HEK293 (cell line): ENCODE results near the gene BCL6.

ENCODE experiments used
- CTCF ChIA-PET: fragments of 350-600 bp; formaldehyde crosslinking; extraction: SDS; loops from one replicate; lab custom pipeline; 2021; ENCODE audit warnings: antibody characterized with exemption; lab: Yijun Ruan, JAX
- POLR2A ChIA-PET: fragments of 300-600 bp; formaldehyde crosslinking; extraction: SDS; loops from one replicate; lab custom pipeline; 2020; ENCODE audit warnings: antibody characterized with exemption, inconsistent platforms; lab: Yijun Ruan, JAX
- H3K27ac ChIP-seq: fragments of 200-500 bp; sonication (Bioruptor generic); 2 replicates; pipeline ENCODE4 v1.5.1; 2014; ENCODE audit warnings: low read depth, low read length, control low read depth, inconsistent platforms; ENCODE audit errors: extremely low read depth
- H3K36me3 ChIP-seq, 2 experiments: fragments of 200-500 bp in 1 of 2; sonication (Bioruptor generic) in 1 of 2; 1 replicate in 1 of 2; 2 replicates in 1 of 2; pipeline ENCODE4 v1.5.1; 2014 to 2017; ENCODE audit warnings: inconsistent platforms in 2 of 2, low read length in 2 of 2; ENCODE audit not compliant: control insufficient read depth in 2 of 2, insufficient read depth in 1 of 2
- H3K4me1 ChIP-seq: fragments of 200-500 bp; sonication (Bioruptor generic); 2 replicates; pipeline ENCODE4 v1.5.1; 2014; ENCODE audit warnings: mild to moderate bottlenecking, low read length, inconsistent platforms; ENCODE audit not compliant: control insufficient read depth, insufficient read depth
- H3K4me3 ChIP-seq: 2 replicates; pipeline ENCODE4 v1.5.1; 2011; ENCODE audit warnings: low read depth, mild to moderate bottlenecking, control low read depth, low read length, moderate library complexity
- H3K9me3 ChIP-seq: fragments of 200-500 bp; sonication (Bioruptor generic); 2 replicates; pipeline ENCODE4 v1.5.1; 2014; ENCODE audit warnings: low read depth, low read length, inconsistent platforms; ENCODE audit not compliant: control insufficient read depth, insufficient read depth
- BCL11B ChIP-seq: fragments of 450-650 bp; formaldehyde crosslinking; IDR thresholded peaks from 2 replicates; pipeline ENCODE4 v1.5.1; 2016; ENCODE audit warnings: low read depth, missing biosample characterization, missing genetic modification characterization
- EGR2 ChIP-seq: fragments of 450-650 bp; formaldehyde crosslinking; IDR thresholded peaks from 2 replicates; pipeline ENCODE4 v1.5.1; 2016; ENCODE audit warnings: low read depth, missing biosample characterization, missing genetic modification characterization
- GLIS1 ChIP-seq: fragments of 450-650 bp; formaldehyde crosslinking; IDR thresholded peaks from 2 replicates; pipeline ENCODE4 v1.5.1; 2016; ENCODE audit warnings: missing biosample characterization, missing genetic modification characterization
- HOXA7 ChIP-seq: sonication (generic); formaldehyde crosslinking; IDR thresholded peaks from 2 replicates; pipeline ENCODE4 v1.8.1; 2022; ENCODE audit warnings: missing genetic modification reagents, borderline replicate concordance
- INSM2 ChIP-seq: fragments of 450-650 bp; formaldehyde crosslinking; IDR thresholded peaks from 2 replicates; pipeline ENCODE4 v1.5.1; 2016; ENCODE audit warnings: missing biosample characterization, missing genetic modification characterization
- KLF7 ChIP-seq: fragments of 450-650 bp; formaldehyde crosslinking; IDR thresholded peaks from 2 replicates; pipeline ENCODE4 v1.5.1; 2016; ENCODE audit warnings: missing biosample characterization, missing genetic modification characterization, borderline replicate concordance
- MEIS1 ChIP-seq: sonication (generic); formaldehyde crosslinking; IDR thresholded peaks from 2 replicates; pipeline ENCODE4 v1.8.1; 2022; ENCODE audit warnings: missing genetic modification reagents, mild to moderate bottlenecking, borderline replicate concordance
- MZF1 ChIP-seq: fragments of 450-650 bp; formaldehyde crosslinking; IDR thresholded peaks from 2 replicates; pipeline ENCODE4 v1.5.1; 2017; ENCODE audit warnings: missing biosample characterization, missing genetic modification characterization, borderline replicate concordance
- SCRT2 ChIP-seq: fragments of 450-650 bp; formaldehyde crosslinking; IDR thresholded peaks from 2 replicates; pipeline ENCODE4 v1.5.1; 2016; ENCODE audit warnings: missing biosample characterization, missing genetic modification characterization
- SP2 ChIP-seq: fragments of 450-650 bp; formaldehyde crosslinking; IDR thresholded peaks from 2 replicates; pipeline ENCODE4 v1.5.1; 2016; ENCODE audit warnings: missing biosample characterization, missing genetic modification characterization
- TCF7L2 ChIP-seq: IDR thresholded peaks from 2 replicates; pipeline ENCODE4 v1.6.1; 2011; ENCODE audit warnings: low read depth, mild to moderate bottlenecking, inconsistent platforms, low read length, moderate library complexity, borderline replicate concordance
- ZFHX2 ChIP-seq: fragments of 450-650 bp; formaldehyde crosslinking; conservative IDR thresholded peaks from 2 replicates; pipeline ENCODE4 v1.5.1; 2016; ENCODE audit warnings: missing biosample characterization, missing genetic modification characterization
- ZNF10 ChIP-seq: fragments of 450-650 bp; formaldehyde crosslinking; IDR thresholded peaks from 2 replicates; pipeline ENCODE4 v1.5.1; 2017; ENCODE audit warnings: missing biosample characterization, missing genetic modification characterization
- ZNF112 ChIP-seq: fragments of 450-650 bp; formaldehyde crosslinking; IDR thresholded peaks from 2 replicates; pipeline ENCODE4 v1.5.0; 2017; ENCODE audit warnings: missing biosample characterization, missing genetic modification characterization
- ZNF146 ChIP-seq: fragments of 450-650 bp; formaldehyde crosslinking; IDR thresholded peaks from 2 replicates; pipeline ENCODE4 v1.5.1; 2016; ENCODE audit warnings: missing biosample characterization, missing genetic modification characterization
- ZNF157 ChIP-seq: fragments of 450-650 bp; formaldehyde crosslinking; IDR thresholded peaks from 2 replicates; pipeline ENCODE4 v1.5.1; 2016; ENCODE audit warnings: missing biosample characterization, missing genetic modification characterization
- ZNF266 ChIP-seq: fragments of 450-650 bp; formaldehyde crosslinking; IDR thresholded peaks from 2 replicates; pipeline ENCODE4 v1.5.1; 2016; ENCODE audit warnings: missing biosample characterization, missing genetic modification characterization, low read depth
- ZNF274 ChIP-seq, 2 experiments: fragments of 200-500 bp in 1 of 2; fragments of 450-650 bp in 1 of 2; sonication (Bioruptor generic) in 1 of 2; formaldehyde crosslinking in 1 of 2; IDR thresholded peaks; 2 replicates each; pipeline versions ENCODE4 v1.5.1 to v1.6.1; 2014 to 2016; ENCODE audit warnings: borderline replicate concordance in 1 of 2, inconsistent platforms in 1 of 2, low read length in 1 of 2, missing biosample characterization in 1 of 2, missing genetic modification characterization in 1 of 2
- ZNF335 ChIP-seq: fragments of 450-650 bp; formaldehyde crosslinking; conservative IDR thresholded peaks from 2 replicates; pipeline ENCODE4 v1.5.1; 2016; ENCODE audit warnings: missing biosample characterization, missing genetic modification characterization
- ZNF391 ChIP-seq: fragments of 450-650 bp; formaldehyde crosslinking; IDR thresholded peaks from 2 replicates; pipeline ENCODE4 v1.5.1; 2016; ENCODE audit warnings: low read depth, missing biosample characterization, missing genetic modification characterization, borderline replicate concordance
- ZNF416 ChIP-seq: fragments of 450-650 bp; formaldehyde crosslinking; IDR thresholded peaks from 2 replicates; pipeline ENCODE4 v1.5.1; 2016; ENCODE audit warnings: missing biosample characterization, missing genetic modification characterization
- ZNF426 ChIP-seq: fragments of 450-650 bp; formaldehyde crosslinking; IDR thresholded peaks from 2 replicates; pipeline ENCODE4 v1.5.1; 2017; ENCODE audit warnings: missing biosample characterization, missing genetic modification characterization, mild to moderate bottlenecking, inconsistent platforms, moderate library complexity
- ZNF548 ChIP-seq: fragments of 450-650 bp; formaldehyde crosslinking; IDR thresholded peaks from 2 replicates; pipeline ENCODE4 v1.5.1; 2016; ENCODE audit warnings: missing biosample characterization, missing genetic modification characterization
- ZNF585B ChIP-seq: fragments of 450-650 bp; formaldehyde crosslinking; IDR thresholded peaks from 2 replicates; pipeline ENCODE4 v1.5.1; 2016; ENCODE audit warnings: missing biosample characterization, missing genetic modification characterization
- ZNF600 ChIP-seq: fragments of 450-650 bp; formaldehyde crosslinking; IDR thresholded peaks from 2 replicates; pipeline ENCODE4 v1.5.1; 2016; ENCODE audit warnings: missing biosample characterization, missing genetic modification characterization
- ZNF645 ChIP-seq: fragments of 450-650 bp; formaldehyde crosslinking; IDR thresholded peaks from 2 replicates; pipeline ENCODE4; 2016; ENCODE audit warnings: missing biosample characterization, missing genetic modification characterization
- ZNF664 ChIP-seq: fragments of 450-650 bp; formaldehyde crosslinking; IDR thresholded peaks from 2 replicates; pipeline ENCODE4 v1.5.1; 2016; ENCODE audit warnings: missing biosample characterization, missing genetic modification characterization
- ZNF837 ChIP-seq: fragments of 450-650 bp; formaldehyde crosslinking; IDR thresholded peaks from 2 replicates; pipeline ENCODE4 v1.5.1; 2016; ENCODE audit warnings: missing biosample characterization, missing genetic modification characterization
- TF ChIP-seq, protein P1 (sequence below): fragments of 450-650 bp; formaldehyde crosslinking; IDR thresholded peaks from 2 replicates; pipeline ENCODE4 v1.5.1; 2016; ENCODE audit warnings: missing biosample characterization, missing genetic modification characterization
- TF ChIP-seq, protein P2 (sequence below): fragments of 450-650 bp; formaldehyde crosslinking; IDR thresholded peaks from 2 replicates; pipeline ENCODE4 v1.5.1; 2016; ENCODE audit warnings: missing biosample characterization, missing genetic modification characterization

Gene BCL6

DNA sequence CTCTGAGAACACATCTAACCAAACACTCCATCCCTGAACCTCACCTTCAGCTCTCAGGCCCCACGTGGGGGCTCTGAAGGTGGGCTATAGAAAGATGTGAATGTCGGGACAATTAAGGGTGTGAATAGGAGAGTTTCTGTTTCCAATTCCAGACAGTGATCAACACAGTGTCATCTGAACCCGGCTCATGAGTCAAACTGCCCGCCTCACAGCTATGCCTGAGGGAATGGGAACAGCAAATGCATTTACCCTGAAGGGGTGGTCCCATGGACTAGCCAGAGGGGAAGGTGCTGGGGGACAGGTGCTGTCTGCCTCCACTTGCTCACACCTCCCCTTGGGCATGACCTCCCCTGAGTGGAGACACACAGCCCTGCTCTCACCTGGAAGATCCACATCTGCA is 49.2 kb downstream of the BCL6 start (continued):
- TF ChIP-seq ZNF391 (tag by site-specific recombination) (no peak), EGR2 (no peak), ZNF10 (tag by site-specific recombination) (no peak), ZNF837 (no peak), ZNF664 (tag by site-specific recombination) (no peak), ZNF157 (tag by site-specific recombination) (no peak), TCF7L2 (no peak), GLIS1 (tag by site-specific recombination) (no peak), BCL11B (no peak), ZNF266 (tag by site-specific recombination) (no peak)

GRCh38 chr3:187695449-187695848 is 49.8 kb downstream of the BCL6 start:
- CTCF ChIA-PET, result no interaction called here

More at GRCh38 chr3:187695449-187695848, 49.8 kb downstream of the BCL6 start:
- H3K9me3 ChIP-seq, result no peaks in the 10 kb centered on the region
- TF ChIP-seq INSM2 (tag by site-specific recombination), result no peak
- TF ChIP-seq ZNF146, result no peak
- no peak for TF ChIP-seq ZNF416 (tag by site-specific recombination)
- no peak for TF ChIP-seq ZNF548 (tag by site-specific recombination)
- no peak for TF ChIP-seq HOXA7
- TF ChIP-seq ZNF426 (tag by site-specific recombination), result no peak
- no peak for TF ChIP-seq KLF7 (tag by site-specific recombination)
- TF ChIP-seq SP2 (tag by site-specific recombination), result no peak
- no peak for TF ChIP-seq ZNF112 (tag by site-specific recombination)
- no peak for TF ChIP-seq ZNF645 (tag by site-specific recombination)
- no peak for TF ChIP-seq ZNF585B
- no peak for TF ChIP-seq MEIS1 (CRISPR knock-in tag)
- no peak for TF ChIP-seq ZNF600 (tag by site-specific recombination)
- no peak for TF ChIP-seq ZNF335 (tag by site-specific recombination)
- TF ChIP-seq ZNF274 (IDR thresholded peaks at IDR 0.05; ENCODE audit: low read length), result no peak
- TF ChIP-seq ZNF274 (tag by site-specific recombination; IDR thresholded peaks at IDR 0.05; ENCODE audit: borderline replicate concordance), result no peak
- TF ChIP-seq, protein P1, sequence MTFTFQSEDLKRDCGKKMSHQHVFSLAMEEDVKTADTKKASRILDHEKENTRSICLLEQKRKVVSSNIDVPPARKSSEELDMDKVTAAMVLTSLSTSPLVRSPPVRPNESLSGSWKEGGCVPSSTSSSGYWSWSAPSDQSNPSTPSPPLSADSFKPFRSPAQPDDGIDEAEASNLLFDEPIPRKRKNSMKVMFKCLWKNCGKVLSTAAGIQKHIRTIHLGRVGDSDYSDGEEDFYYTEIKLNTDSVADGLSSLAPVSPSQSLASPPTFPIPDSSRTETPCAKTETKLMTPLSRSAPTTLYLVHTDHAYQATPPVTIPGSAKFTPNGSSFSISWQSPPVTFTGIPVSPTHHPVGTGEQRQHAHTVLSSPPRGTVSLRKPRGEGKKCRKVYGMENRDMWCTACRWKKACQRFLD (tag by site-specific recombination), result no peak
- no peak for TF ChIP-seq MZF1 (tag by site-specific recombination)
- TF ChIP-seq SCRT2 (tag by site-specific recombination), result no peak
- TF ChIP-seq, protein P2, sequence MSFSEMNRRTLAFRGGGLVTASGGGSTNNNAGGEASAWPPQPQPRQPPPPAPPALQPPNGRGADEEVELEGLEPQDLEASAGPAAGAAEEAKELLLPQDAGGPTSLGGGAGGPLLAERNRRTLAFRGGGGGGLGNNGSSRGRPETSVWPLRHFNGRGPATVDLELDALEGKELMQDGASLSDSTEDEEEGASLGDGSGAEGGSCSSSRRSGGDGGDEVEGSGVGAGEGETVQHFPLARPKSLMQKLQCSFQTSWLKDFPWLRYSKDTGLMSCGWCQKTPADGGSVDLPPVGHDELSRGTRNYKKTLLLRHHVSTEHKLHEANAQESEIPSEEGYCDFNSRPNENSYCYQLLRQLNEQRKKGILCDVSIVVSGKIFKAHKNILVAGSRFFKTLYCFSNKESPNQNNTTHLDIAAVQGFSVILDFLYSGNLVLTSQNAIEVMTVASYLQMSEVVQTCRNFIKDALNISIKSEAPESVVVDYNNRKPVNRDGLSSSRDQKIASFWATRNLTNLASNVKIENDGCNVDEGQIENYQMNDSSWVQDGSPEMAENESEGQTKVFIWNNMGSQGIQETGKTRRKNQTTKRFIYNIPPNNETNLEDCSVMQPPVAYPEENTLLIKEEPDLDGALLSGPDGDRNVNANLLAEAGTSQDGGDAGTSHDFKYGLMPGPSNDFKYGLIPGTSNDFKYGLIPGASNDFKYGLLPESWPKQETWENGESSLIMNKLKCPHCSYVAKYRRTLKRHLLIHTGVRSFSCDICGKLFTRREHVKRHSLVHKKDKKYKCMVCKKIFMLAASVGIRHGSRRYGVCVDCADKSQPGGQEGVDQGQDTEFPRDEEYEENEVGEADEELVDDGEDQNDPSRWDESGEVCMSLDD (tag by site-specific recombination), result no peak
- TF ChIP-seq ZFHX2 (tag by site-specific recombination), result no peak
- POLR2A ChIA-PET, result no interaction called here
- no peaks in the 10 kb centered on the region for H3K36me3 ChIP-seq
- H3K4me3 ChIP-seq, result no peak overlapping the region
- no peak overlapping the region for H3K27ac ChIP-seq
- no peaks in the 10 kb centered on the region for H3K4me1 ChIP-seq
